HEK293 (cell line): ENCODE data around the gene HTATSF1.
A peak's percentile ranks its signal among the peaks of the same experiment; 100 is the strongest.

Source experiments
- CTCF ChIA-PET: fragments of 350-600 bp; formaldehyde crosslinking; extraction: SDS; loops from one replicate; lab custom pipeline; 2021; ENCODE audit warnings: antibody characterized with exemption; lab: Yijun Ruan, JAX
- POLR2A ChIA-PET: fragments of 300-600 bp; formaldehyde crosslinking; extraction: SDS; loops from one replicate; lab custom pipeline; 2020; ENCODE audit warnings: antibody characterized with exemption, inconsistent platforms; lab: Yijun Ruan, JAX
- H3K27ac ChIP-seq: fragments of 200-500 bp; sonication (Bioruptor generic); 2 replicates; pipeline ENCODE4 v1.5.1; 2014; ENCODE audit warnings: low read depth, low read length, control low read depth, inconsistent platforms; ENCODE audit errors: extremely low read depth
- H3K36me3 ChIP-seq, 2 experiments: fragments of 200-500 bp in 1 of 2; sonication (Bioruptor generic) in 1 of 2; 1 replicate in 1 of 2; 2 replicates in 1 of 2; pipeline ENCODE4 v1.5.1; 2014 to 2017; ENCODE audit warnings: inconsistent platforms in 2 of 2, low read length in 2 of 2; ENCODE audit not compliant: control insufficient read depth in 2 of 2, insufficient read depth in 1 of 2
- H3K4me1 ChIP-seq: fragments of 200-500 bp; sonication (Bioruptor generic); 2 replicates; pipeline ENCODE4 v1.5.1; 2014; ENCODE audit warnings: mild to moderate bottlenecking, low read length, inconsistent platforms; ENCODE audit not compliant: control insufficient read depth, insufficient read depth
- H3K4me3 ChIP-seq: 2 replicates; pipeline ENCODE4 v1.5.1; 2011; ENCODE audit warnings: low read depth, mild to moderate bottlenecking, control low read depth, low read length, moderate library complexity
- H3K9me3 ChIP-seq: fragments of 200-500 bp; sonication (Bioruptor generic); 2 replicates; pipeline ENCODE4 v1.5.1; 2014; ENCODE audit warnings: low read depth, low read length, inconsistent platforms; ENCODE audit not compliant: control insufficient read depth, insufficient read depth
- ATF2 ChIP-seq: fragments of 450-650 bp; formaldehyde crosslinking; IDR thresholded peaks from 2 replicates; pipeline ENCODE4 v1.5.1; 2016; ENCODE audit warnings: missing biosample characterization, missing genetic modification characterization, low read depth
- KLF10 ChIP-seq: fragments of 450-650 bp; IDR thresholded peaks from 2 replicates; pipeline ENCODE4 v1.5.1; 2018; ENCODE audit warnings: missing biosample characterization, mild to moderate bottlenecking, missing genetic modification characterization
- RBAK ChIP-seq: fragments of 450-650 bp; formaldehyde crosslinking; IDR thresholded peaks from 2 replicates; pipeline ENCODE4 v1.5.1; 2016; ENCODE audit warnings: missing biosample characterization, missing genetic modification characterization
- ZFP3 ChIP-seq: fragments of 450-650 bp; formaldehyde crosslinking; IDR thresholded peaks from 2 replicates; pipeline ENCODE4 v1.5.1; 2016; ENCODE audit warnings: low read depth, missing biosample characterization, missing genetic modification characterization
- ZNF133 ChIP-seq: fragments of 450-650 bp; formaldehyde crosslinking; IDR thresholded peaks from 2 replicates; pipeline ENCODE4 v1.5.1; 2016; ENCODE audit warnings: missing biosample characterization, missing genetic modification characterization
- ZNF169 ChIP-seq: fragments of 450-650 bp; formaldehyde crosslinking; IDR thresholded peaks from 2 replicates; pipeline ENCODE4 v1.5.1; 2016; ENCODE audit warnings: missing biosample characterization, missing genetic modification characterization
- ZNF362 ChIP-seq: fragments of 450-650 bp; formaldehyde crosslinking; IDR thresholded peaks from 2 replicates; pipeline ENCODE4 v1.5.1; 2016; ENCODE audit warnings: missing biosample characterization, missing genetic modification characterization
- ZNF391 ChIP-seq: fragments of 450-650 bp; formaldehyde crosslinking; IDR thresholded peaks from 2 replicates; pipeline ENCODE4 v1.5.1; 2016; ENCODE audit warnings: low read depth, missing biosample characterization, missing genetic modification characterization, borderline replicate concordance
- ZNF449 ChIP-seq: fragments of 450-650 bp; formaldehyde crosslinking; IDR thresholded peaks from 2 replicates; pipeline ENCODE4 v1.5.1; 2017; ENCODE audit warnings: missing biosample characterization, mild to moderate bottlenecking, missing genetic modification characterization, moderate library complexity
- ZNF488 ChIP-seq: fragments of 450-650 bp; formaldehyde crosslinking; IDR thresholded peaks from 2 replicates; pipeline ENCODE4 v1.5.1; 2016; ENCODE audit warnings: missing biosample characterization, missing genetic modification characterization
- ZNF654 ChIP-seq: fragments of 450-650 bp; formaldehyde crosslinking; IDR thresholded peaks from 2 replicates; pipeline ENCODE4 v1.5.1; 2016; ENCODE audit warnings: low read depth, missing biosample characterization, missing genetic modification characterization
- ZSCAN18 ChIP-seq: fragments of 450-650 bp; formaldehyde crosslinking; IDR thresholded peaks from 2 replicates; pipeline ENCODE4 v1.5.1; 2016; ENCODE audit warnings: missing biosample characterization, missing genetic modification characterization

Gene HTATSF1

GRCh38 chrX:136477026-136477425, 20.4 kb upstream of the HTATSF1 start:
- CTCF ChIA-PET = no interaction called here
- no peak overlapping the region for H3K27ac ChIP-seq
- no peak overlapping the region for H3K4me3 ChIP-seq
- H3K9me3 ChIP-seq = no peaks in the 10 kb centered on the region
- POLR2A ChIA-PET = no interaction called here
- no peak for TF ChIP-seq ZSCAN18 (tag by site-specific recombination)
- TF ChIP-seq ZFP3 (tag by site-specific recombination) = no peak
- TF ChIP-seq ZNF133 (tag by site-specific recombination) = no peak
- no peaks in the 10 kb centered on the region for H3K36me3 ChIP-seq
- H3K4me1 ChIP-seq = 0 out of 2 replicates have a peak, but pooled peaks cover 4% of the 10 kb centered on the region

- Histone ChIP-seq H3K36me3 (no peaks in the 10 kb centered on the region), H3K9me3 (no peaks in the 10 kb centered on the region), H3K4me1 (0 out of 2 replicates have a peak, but pooled peaks cover 4% of the 10 kb centered on the region), H3K27ac (no peak overlapping the region; the same call in 1 of the 2 replicates), H3K4me3 (no peak overlapping the region)
- TF ChIP-seq ZNF449 (tag by site-specific recombination) (peak; percentile 100), KLF10 (tag by site-specific recombination) (no peak), ZNF391 (tag by site-specific recombination) (no peak), ZNF654 (tag by site-specific recombination) (no peak)
- ChIA-PET CTCF (no interaction called here), POLR2A (no interaction called here)
These were observed 17.0 kb upstream of the HTATSF1 start for GRCh38 chrX:136480383-136480782.

- Histone ChIP-seq H3K9me3 (no peaks in the 10 kb centered on the region), H3K4me3 (no peak within 1 kb of the TSS), H3K4me1 (no peaks in the 10 kb centered on the region), H3K36me3 (no peaks in the 10 kb centered on the region), H3K27ac (no peak within 1 kb of the TSS)
- ChIA-PET POLR2A (no interaction called here), CTCF (no interaction called here)
- TF ChIP-seq ZNF169 (tag by site-specific recombination) = no peak
- no peak for TF ChIP-seq ZFP3 (tag by site-specific recombination)
- TF ChIP-seq ZNF488 (tag by site-specific recombination) = no peak
These were observed 9.7 kb upstream of the HTATSF1 start, which contains the start of gene BRS3 for GRCh38 chrX:136487647-136488046. BRS3 (plus strand) TSS chrX:136487947; CDS start chrX:136488115, 168 bp downstream.

GRCh38 chrX:136488706-136489105, 8.7 kb upstream of the HTATSF1 start:
- H3K4me1 ChIP-seq = no peaks in the 10 kb centered on the region
- POLR2A ChIA-PET = no interaction called here
- TF ChIP-seq RBAK (tag by site-specific recombination) = no peak
- TF ChIP-seq ATF2 = no peak
- TF ChIP-seq ZNF654 (tag by site-specific recombination) = peak; percentile 42
- TF ChIP-seq ZNF362 (tag by site-specific recombination) = no peak
- TF ChIP-seq ZSCAN18 (tag by site-specific recombination) = no peak
- no peak overlapping the region for H3K4me3 ChIP-seq
- H3K36me3 ChIP-seq = no peaks in the 10 kb centered on the region
- H3K27ac ChIP-seq = no peak overlapping the region
- CTCF ChIA-PET = interaction anchor here (0.5 to 1.2 kb wide), 6 partner anchors 83 to 1004 kb away, joined by 3 to 7 read pairs (median 3); no protein-coding TSS in a partner anchor
- H3K9me3 ChIP-seq = no peaks in the 10 kb centered on the region
